RWPE1 (cell line): Measurements from ENCODE around the gene ZMYND8.

ENCODE experiments used
- CTCF ChIA-PET: fragments of 350-600 bp; sonication (Branson Sonifier 250); formaldehyde crosslinking; extraction: SDS; loops from one replicate; lab custom pipeline; 2021; lab: Yijun Ruan, JAX
- POLR2A ChIA-PET: fragments of 400-600 bp; formaldehyde crosslinking; extraction: SDS; loops from one replicate; lab custom pipeline; 2020; ENCODE audit warnings: antibody characterized with exemption; ENCODE audit not compliant: low non-redundant PET; lab: Yijun Ruan, JAX
- DNase-seq: peaks from one replicate; pipeline ENCODE4 v3.0.0; 2012; ENCODE audit warnings: low spot score
- H3K27ac ChIP-seq: fragments of 450-650 bp; 2 replicates; pipeline ENCODE4 v1.5.1; 2017
- CTCF ChIP-seq: fragments of 450-650 bp; conservative IDR thresholded peaks from 2 replicates; pipeline ENCODE4 v1.5.1; 2017; ENCODE audit warnings: low read depth, mild to moderate bottlenecking

ZMYND8 gene

GRCh38 chr20:47318586-47319516 lies 37.6 kb downstream of the ZMYND8 start:
- H3K27ac ChIP-seq = peak overlapping the region; percentile 100
- DNase-seq = peak; percentile 86
- CTCF ChIA-PET = interaction anchor here (0.6 to 3.2 kb wide), 5 partner anchors 56 to 302 kb away, joined by 3 to 25 read pairs (median 3); no protein-coding TSS in a partner anchor
- no peak for TF ChIP-seq CTCF
- POLR2A ChIA-PET = interaction anchor here (0.6 to 5.2 kb wide), 3 partner anchors 15 to 40 kb away, joined by 3 to 54 read pairs (median 5); partner anchors contain the start of gene ZMYND8

GRCh38 chr20:47318027-47318585 lies 38.4 kb downstream of the ZMYND8 start:
- peak overlapping the region; percentile 100 for H3K27ac ChIP-seq
- no peak for TF ChIP-seq CTCF
- ChIA-PET POLR2A (interaction anchor here (0.6 to 5.2 kb wide), 6 partner anchors 13 to 192 kb away, joined by 3 to 54 read pairs (median 4); partner anchors contain the start of gene ZMYND8), CTCF (interaction anchor here (0.6 to 3.2 kb wide), 7 partner anchors 34 to 303 kb away, joined by 3 to 25 read pairs (median 3); no protein-coding TSS in a partner anchor)
- peak; percentile 71 for DNase-seq

GRCh38 chr20:47317127-47317895 lies 39.2 kb downstream of the ZMYND8 start:
- H3K27ac ChIP-seq = peak overlapping the region; percentile 100
- no peak for TF ChIP-seq CTCF
- ChIA-PET POLR2A (interaction anchor here (0.6 to 5.2 kb wide), 5 partner anchors 14 to 192 kb away, joined by 3 to 54 read pairs (median 4); partner anchors contain the start of gene ZMYND8), CTCF (interaction anchor here (0.5 to 3.2 kb wide), 9 partner anchors 29 to 346 kb away, joined by 3 to 25 read pairs (median 4); no protein-coding TSS in a partner anchor)
- DNase-seq = peak; percentile 100

- POLR2A ChIA-PET = interaction anchor here (0.6 to 5.2 kb wide), 3 partner anchors 15 to 50 kb away, joined by 3 to 54 read pairs (median 4); partner anchors contain the start of gene ZMYND8
These were observed 39.7 kb downstream of the ZMYND8 start for GRCh38 chr20:47316776-47317126.

More at GRCh38 chr20:47316776-47317126, 39.7 kb downstream of the ZMYND8 start:
- TF ChIP-seq CTCF = no peak
- CTCF ChIA-PET = interaction anchor here (1.0 to 1.5 kb wide), 5 partner anchors 43 to 347 kb away, joined by 3 to 11 read pairs (median 4); no protein-coding TSS in a partner anchor
- DNase-seq = no peak
- H3K27ac ChIP-seq = peak overlapping the region; percentile 100
